SK-N-SH treated with all-trans-retinoic acid at 6 μM for 48 hours (cell line): ENCODE data around the gene ENO2.

Experiments
- ATAC-seq: fragments of 200-7000 bp; cut with Tn5 transposase; 3 replicates; pipeline ENCODE4 v1.9.1; 2020; ENCODE audit warnings: mild to moderate bottlenecking, moderate library complexity
- ARNTL ChIP-seq: fragments of 450-650 bp; formaldehyde crosslinking; IDR thresholded peaks from 2 replicates; pipeline ENCODE4 v1.5.0; 2020; ENCODE audit warnings: low read depth, mild to moderate bottlenecking, moderate library complexity, borderline replicate concordance
- CSDC2 ChIP-seq: fragments of 250-450 bp; sonication (Bioruptor Pico); IDR thresholded peaks from 2 replicates; pipeline ENCODE4 v1.5.0; 2020; ENCODE audit warnings: mild to moderate bottlenecking, moderate library complexity
- ESRRG ChIP-seq: fragments of 250-450 bp; sonication (Bioruptor Pico); IDR thresholded peaks from 2 replicates; pipeline ENCODE4 v1.6.1; 2021; ENCODE audit warnings: mild to moderate bottlenecking
- GLIS3 ChIP-seq: fragments of 250-450 bp; sonication (Bioruptor Pico); IDR thresholded peaks from 2 replicates; pipeline ENCODE4 v1.5.0; 2020; ENCODE audit warnings: mild to moderate bottlenecking, moderate library complexity
- ISL1 ChIP-seq: fragments of 250-450 bp; sonication (Bioruptor Pico); IDR thresholded peaks from 2 replicates; pipeline ENCODE4 v2.1.2; 2022; ENCODE audit warnings: mild to moderate bottlenecking, moderate library complexity
- OSR1 ChIP-seq: fragments of 250-450 bp; sonication (Bioruptor Pico); IDR thresholded peaks from 2 replicates; pipeline ENCODE4 v1.8.0; 2022; ENCODE audit warnings: moderate library complexity, mild to moderate bottlenecking, inconsistent platforms
- PPARA ChIP-seq: fragments of 250-450 bp; sonication (Bioruptor Pico); IDR thresholded peaks from 2 replicates; pipeline ENCODE4 v1.5.0; 2020; ENCODE audit warnings: mild to moderate bottlenecking, borderline replicate concordance
- RARB ChIP-seq: fragments of 250-450 bp; sonication (Bioruptor Pico); IDR thresholded peaks from 2 replicates; pipeline ENCODE4 v1.8.0; 2021; ENCODE audit warnings: mild to moderate bottlenecking, moderate library complexity
- SNAI2 ChIP-seq: fragments of 250-450 bp; sonication (Bioruptor Pico); IDR thresholded peaks from 2 replicates; pipeline ENCODE4 v1.5.0; 2020; ENCODE audit warnings: mild to moderate bottlenecking, moderate library complexity
- TOX ChIP-seq: fragments of 250-450 bp; sonication (Bioruptor Pico); IDR thresholded peaks from 2 replicates; pipeline ENCODE4 v1.8.0; 2021; ENCODE audit warnings: mild to moderate bottlenecking, moderate library complexity, borderline replicate concordance
- ZC3H10 ChIP-seq: fragments of 250-450 bp; sonication (Bioruptor Pico); IDR thresholded peaks from 2 replicates; pipeline ENCODE4 v1.5.1; 2021; ENCODE audit warnings: mild to moderate bottlenecking, moderate library complexity
- ZFP3 ChIP-seq: fragments of 250-450 bp; sonication (Bioruptor Pico); IDR thresholded peaks from 2 replicates; pipeline ENCODE4 v1.5.0; 2020; ENCODE audit warnings: mild to moderate bottlenecking, moderate library complexity
- ZFP30 ChIP-seq: fragments of 450-650 bp; formaldehyde crosslinking; IDR thresholded peaks from 2 replicates; pipeline ENCODE4 v1.5.0; 2022; ENCODE audit warnings: mild to moderate bottlenecking, moderate library complexity
- ZNF565 ChIP-seq: fragments of 450-650 bp; formaldehyde crosslinking; conservative IDR thresholded peaks from 2 replicates; pipeline ENCODE4 v1.5.0; 2020; ENCODE audit warnings: low read depth, mild to moderate bottlenecking, moderate library complexity
- ZNF70 ChIP-seq: fragments of 450-650 bp; formaldehyde crosslinking; IDR thresholded peaks from 2 replicates; pipeline ENCODE4 v1.5.0; 2020; ENCODE audit warnings: mild to moderate bottlenecking, moderate library complexity
- ZNF8 ChIP-seq: fragments of 450-650 bp; formaldehyde crosslinking; IDR thresholded peaks from 2 replicates; pipeline ENCODE4 v1.5.0; 2020; ENCODE audit warnings: mild to moderate bottlenecking, moderate library complexity
- TF ChIP-seq, protein P1 (sequence below): fragments of 250-450 bp; sonication (Bioruptor Pico); IDR thresholded peaks from 2 replicates; pipeline ENCODE4 v1.8.0; 2021; ENCODE audit warnings: low read depth, mild to moderate bottlenecking, moderate library complexity, borderline replicate concordance
- TF ChIP-seq, protein P2 (sequence below): fragments of 250-450 bp; sonication (Bioruptor Pico); IDR thresholded peaks from 2 replicates; pipeline ENCODE4 v1.8.0; 2020; ENCODE audit warnings: mild to moderate bottlenecking, moderate library complexity, borderline replicate concordance
- TF ChIP-seq, protein P3 (sequence below): fragments of 250-450 bp; sonication (Bioruptor Pico); IDR thresholded peaks from 2 replicates; pipeline ENCODE4 v1.5.1; 2020; ENCODE audit warnings: low read depth, mild to moderate bottlenecking, moderate library complexity
- TF ChIP-seq, protein P4 (sequence below): fragments of 250-450 bp; sonication (Bioruptor Pico); IDR thresholded peaks from 2 replicates; pipeline ENCODE4 v1.5.0; 2020; ENCODE audit warnings: mild to moderate bottlenecking, moderate library complexity
- TF ChIP-seq, protein P5 (sequence below): fragments of 250-450 bp; sonication (Bioruptor Pico); IDR thresholded peaks from 2 replicates; pipeline ENCODE4 v1.5.1; 2021; ENCODE audit warnings: mild to moderate bottlenecking, moderate library complexity

Gene ENO2

DNA sequence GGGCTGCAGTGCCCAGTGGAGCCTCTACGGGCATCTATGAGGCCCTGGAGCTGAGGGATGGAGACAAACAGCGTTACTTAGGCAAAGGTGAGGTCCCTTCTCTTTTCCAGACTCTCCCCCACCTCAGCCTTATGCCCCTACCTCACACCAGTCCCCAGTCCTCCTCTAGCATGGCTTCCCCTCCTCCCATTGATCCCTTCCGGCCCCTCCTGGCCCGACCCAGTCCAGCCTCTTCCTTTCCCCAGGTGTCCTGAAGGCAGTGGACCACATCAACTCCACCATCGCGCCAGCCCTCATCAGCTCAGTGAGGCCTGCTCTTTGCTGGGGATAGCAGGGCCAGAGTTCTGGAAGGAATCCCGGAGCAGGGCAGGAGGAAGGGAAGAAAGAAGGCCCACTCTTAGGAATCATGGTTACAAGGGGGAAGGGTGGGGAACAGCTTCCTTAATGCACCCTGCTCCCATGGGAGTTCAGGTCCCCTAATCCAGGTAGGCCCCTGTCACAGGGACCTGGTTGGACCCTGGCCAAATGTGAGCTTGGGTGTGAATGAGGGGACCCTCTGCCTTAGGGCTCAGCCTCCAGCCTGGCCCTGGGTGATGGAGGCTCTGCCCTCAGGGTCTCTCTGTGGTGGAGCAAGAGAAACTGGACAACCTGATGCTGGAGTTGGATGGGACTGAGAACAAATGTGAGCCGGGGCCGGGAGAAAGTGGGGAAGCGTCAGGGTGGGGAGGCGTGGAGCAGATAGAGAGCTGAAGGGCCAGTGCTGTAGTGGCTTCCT lies 2.2 kb downstream of the ENO2 start:
- TF ChIP-seq TOX (CRISPR knock-in tag) (no peak), ZNF8 (no peak), ZNF70 (CRISPR knock-in tag) (no peak), ZNF565 (no peak), ESRRG (CRISPR knock-in tag) (no peak), OSR1 (no peak), GLIS3 (CRISPR knock-in tag) (no peak), RARB (CRISPR knock-in tag) (no peak), SNAI2 (no peak), CSDC2 (CRISPR knock-in tag) (no peak)
- TF ChIP-seq, protein P1, sequence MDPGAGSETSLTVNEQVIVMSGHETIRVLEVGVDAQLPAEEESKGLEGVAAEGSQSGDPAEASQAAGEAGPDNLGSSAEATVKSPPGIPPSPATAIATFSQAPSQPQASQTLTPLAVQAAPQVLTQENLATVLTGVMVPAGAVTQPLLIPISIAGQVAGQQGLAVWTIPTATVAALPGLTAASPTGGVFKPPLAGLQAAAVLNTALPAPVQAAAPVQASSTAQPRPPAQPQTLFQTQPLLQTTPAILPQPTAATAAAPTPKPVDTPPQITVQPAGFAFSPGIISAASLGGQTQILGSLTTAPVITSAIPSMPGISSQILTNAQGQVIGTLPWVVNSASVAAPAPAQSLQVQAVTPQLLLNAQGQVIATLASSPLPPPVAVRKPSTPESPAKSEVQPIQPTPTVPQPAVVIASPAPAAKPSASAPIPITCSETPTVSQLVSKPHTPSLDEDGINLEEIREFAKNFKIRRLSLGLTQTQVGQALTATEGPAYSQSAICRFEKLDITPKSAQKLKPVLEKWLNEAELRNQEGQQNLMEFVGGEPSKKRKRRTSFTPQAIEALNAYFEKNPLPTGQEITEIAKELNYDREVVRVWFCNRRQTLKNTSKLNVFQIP = no peak
- TF ChIP-seq, protein P2, sequence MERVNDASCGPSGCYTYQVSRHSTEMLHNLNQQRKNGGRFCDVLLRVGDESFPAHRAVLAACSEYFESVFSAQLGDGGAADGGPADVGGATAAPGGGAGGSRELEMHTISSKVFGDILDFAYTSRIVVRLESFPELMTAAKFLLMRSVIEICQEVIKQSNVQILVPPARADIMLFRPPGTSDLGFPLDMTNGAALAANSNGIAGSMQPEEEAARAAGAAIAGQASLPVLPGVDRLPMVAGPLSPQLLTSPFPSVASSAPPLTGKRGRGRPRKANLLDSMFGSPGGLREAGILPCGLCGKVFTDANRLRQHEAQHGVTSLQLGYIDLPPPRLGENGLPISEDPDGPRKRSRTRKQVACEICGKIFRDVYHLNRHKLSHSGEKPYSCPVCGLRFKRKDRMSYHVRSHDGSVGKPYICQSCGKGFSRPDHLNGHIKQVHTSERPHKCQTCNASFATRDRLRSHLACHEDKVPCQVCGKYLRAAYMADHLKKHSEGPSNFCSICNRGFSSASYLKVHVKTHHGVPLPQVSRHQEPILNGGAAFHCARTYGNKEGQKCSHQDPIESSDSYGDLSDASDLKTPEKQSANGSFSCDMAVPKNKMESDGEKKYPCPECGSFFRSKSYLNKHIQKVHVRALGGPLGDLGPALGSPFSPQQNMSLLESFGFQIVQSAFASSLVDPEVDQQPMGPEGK (CRISPR knock-in tag) = no peak
- TF ChIP-seq, protein P3, sequence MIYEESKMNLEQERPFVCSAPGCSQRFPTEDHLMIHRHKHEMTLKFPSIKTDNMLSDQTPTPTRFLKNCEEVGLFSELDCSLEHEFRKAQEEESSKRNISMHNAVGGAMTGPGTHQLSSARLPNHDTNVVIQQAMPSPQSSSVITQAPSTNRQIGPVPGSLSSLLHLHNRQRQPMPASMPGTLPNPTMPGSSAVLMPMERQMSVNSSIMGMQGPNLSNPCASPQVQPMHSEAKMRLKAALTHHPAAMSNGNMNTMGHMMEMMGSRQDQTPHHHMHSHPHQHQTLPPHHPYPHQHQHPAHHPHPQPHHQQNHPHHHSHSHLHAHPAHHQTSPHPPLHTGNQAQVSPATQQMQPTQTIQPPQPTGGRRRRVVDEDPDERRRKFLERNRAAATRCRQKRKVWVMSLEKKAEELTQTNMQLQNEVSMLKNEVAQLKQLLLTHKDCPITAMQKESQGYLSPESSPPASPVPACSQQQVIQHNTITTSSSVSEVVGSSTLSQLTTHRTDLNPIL = no peak
- TF ChIP-seq, protein P4, sequence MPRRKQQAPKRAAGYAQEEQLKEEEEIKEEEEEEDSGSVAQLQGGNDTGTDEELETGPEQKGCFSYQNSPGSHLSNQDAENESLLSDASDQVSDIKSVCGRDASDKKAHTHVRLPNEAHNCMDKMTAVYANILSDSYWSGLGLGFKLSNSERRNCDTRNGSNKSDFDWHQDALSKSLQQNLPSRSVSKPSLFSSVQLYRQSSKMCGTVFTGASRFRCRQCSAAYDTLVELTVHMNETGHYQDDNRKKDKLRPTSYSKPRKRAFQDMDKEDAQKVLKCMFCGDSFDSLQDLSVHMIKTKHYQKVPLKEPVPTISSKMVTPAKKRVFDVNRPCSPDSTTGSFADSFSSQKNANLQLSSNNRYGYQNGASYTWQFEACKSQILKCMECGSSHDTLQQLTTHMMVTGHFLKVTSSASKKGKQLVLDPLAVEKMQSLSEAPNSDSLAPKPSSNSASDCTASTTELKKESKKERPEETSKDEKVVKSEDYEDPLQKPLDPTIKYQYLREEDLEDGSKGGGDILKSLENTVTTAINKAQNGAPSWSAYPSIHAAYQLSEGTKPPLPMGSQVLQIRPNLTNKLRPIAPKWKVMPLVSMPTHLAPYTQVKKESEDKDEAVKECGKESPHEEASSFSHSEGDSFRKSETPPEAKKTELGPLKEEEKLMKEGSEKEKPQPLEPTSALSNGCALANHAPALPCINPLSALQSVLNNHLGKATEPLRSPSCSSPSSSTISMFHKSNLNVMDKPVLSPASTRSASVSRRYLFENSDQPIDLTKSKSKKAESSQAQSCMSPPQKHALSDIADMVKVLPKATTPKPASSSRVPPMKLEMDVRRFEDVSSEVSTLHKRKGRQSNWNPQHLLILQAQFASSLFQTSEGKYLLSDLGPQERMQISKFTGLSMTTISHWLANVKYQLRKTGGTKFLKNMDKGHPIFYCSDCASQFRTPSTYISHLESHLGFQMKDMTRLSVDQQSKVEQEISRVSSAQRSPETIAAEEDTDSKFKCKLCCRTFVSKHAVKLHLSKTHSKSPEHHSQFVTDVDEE (CRISPR knock-in tag) = no peak
- TF ChIP-seq, protein P5, sequence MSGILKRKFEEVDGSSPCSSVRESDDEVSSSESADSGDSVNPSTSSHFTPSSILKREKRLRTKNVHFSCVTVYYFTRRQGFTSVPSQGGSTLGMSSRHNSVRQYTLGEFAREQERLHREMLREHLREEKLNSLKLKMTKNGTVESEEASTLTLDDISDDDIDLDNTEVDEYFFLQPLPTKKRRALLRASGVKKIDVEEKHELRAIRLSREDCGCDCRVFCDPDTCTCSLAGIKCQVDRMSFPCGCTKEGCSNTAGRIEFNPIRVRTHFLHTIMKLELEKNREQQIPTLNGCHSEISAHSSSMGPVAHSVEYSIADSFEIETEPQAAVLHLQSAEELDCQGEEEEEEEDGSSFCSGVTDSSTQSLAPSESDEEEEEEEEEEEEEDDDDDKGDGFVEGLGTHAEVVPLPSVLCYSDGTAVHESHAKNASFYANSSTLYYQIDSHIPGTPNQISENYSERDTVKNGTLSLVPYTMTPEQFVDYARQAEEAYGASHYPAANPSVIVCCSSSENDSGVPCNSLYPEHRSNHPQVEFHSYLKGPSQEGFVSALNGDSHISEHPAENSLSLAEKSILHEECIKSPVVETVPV = no peak
- ATAC-seq = no peak

DNA sequence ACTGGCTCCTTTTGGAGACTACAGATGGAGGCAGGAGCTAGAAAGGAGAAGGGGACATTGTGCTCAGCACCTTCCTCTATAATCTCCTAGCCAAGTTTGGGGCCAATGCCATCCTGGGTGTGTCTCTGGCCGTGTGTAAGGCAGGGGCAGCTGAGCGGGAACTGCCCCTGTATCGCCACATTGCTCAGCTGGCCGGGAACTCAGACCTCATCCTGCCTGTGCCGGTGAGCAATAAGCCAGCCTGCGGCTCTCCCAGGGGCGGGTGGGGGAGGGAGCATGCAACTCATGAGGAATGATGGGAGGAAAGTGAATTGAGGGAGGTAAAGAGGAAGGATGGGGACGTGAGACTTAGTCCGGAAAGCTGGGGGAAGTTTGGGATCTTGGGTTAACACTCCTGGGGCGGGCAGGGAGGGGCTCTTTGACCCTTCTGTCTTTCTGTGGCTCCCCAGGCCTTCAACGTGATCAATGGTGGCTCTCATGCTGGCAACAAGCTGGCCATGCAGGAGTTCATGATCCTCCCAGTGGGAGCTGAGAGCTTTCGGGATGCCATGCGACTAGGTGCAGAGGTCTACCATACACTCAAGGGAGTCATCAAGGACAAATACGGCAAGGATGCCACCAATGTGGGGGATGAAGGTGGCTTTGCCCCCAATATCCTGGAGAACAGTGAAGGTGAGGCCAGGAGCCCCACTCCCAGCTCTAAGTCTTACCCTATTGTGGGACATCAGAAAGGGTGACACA lies 3.3 kb downstream of the ENO2 start:
- TF ChIP-seq CSDC2 (CRISPR knock-in tag) = no peak
- TF ChIP-seq ARNTL (CRISPR knock-in tag) = no peak
- no peak for TF ChIP-seq ESRRG (CRISPR knock-in tag)
- no peak for TF ChIP-seq RARB (CRISPR knock-in tag)
- no peak for TF ChIP-seq ISL1 (CRISPR knock-in tag)
- TF ChIP-seq TOX (CRISPR knock-in tag) = no peak
- TF ChIP-seq OSR1 = no peak
- no peak for TF ChIP-seq PPARA
- no peak for TF ChIP-seq ZFP30 (CRISPR knock-in tag)
- TF ChIP-seq, protein P3 = no peak
- TF ChIP-seq ZC3H10 (CRISPR knock-in tag) = no peak
- TF ChIP-seq, protein P1 = no peak
- TF ChIP-seq ZNF8 = no peak
- TF ChIP-seq ZNF70 (CRISPR knock-in tag) = no peak
- no peak for TF ChIP-seq ZFP3 (CRISPR knock-in tag)
- no peak for ATAC-seq
